CD14-positive monocyte (primary cell): Measurements from ENCODE around the gene TAGLN3. TPM values are rescaled to one million over a fixed set of nuclear protein-coding genes. Genes with fewer than 3 reads are reported as not detected.

Experiments
- DNase-seq, 3 donors: peaks; one replicate each; pipeline ENCODE4 v3.0.0-alpha.2; 2011 to 2022
- H2AFZ ChIP-seq: 2 replicates; pipeline ENCODE4 v1.6.0; 2012; ENCODE audit warnings: mild to moderate bottlenecking, low read depth, low read length, inconsistent platforms; ENCODE audit not compliant: insufficient read depth, poor library complexity, severe bottlenecking
- H3K27ac ChIP-seq, 2 donors: 1 replicate in 1 of 2; 2 replicates in 1 of 2; pipeline ENCODE4 v1.5.1; 2012 to 2013; ENCODE audit warnings: low read length in 2 of 2, control low read depth in 1 of 2, inconsistent platforms in 1 of 2, low read depth in 1 of 2, mild to moderate bottlenecking in 1 of 2
- H3K27me3 ChIP-seq, 2 donors: one replicate each; pipeline versions ENCODE4 v1.6.0 to v1.6.1; 2011 to 2013; ENCODE audit warnings: low read length in 2 of 2; ENCODE audit not compliant: control insufficient read depth in 2 of 2, insufficient read depth in 2 of 2
- H3K36me3 ChIP-seq, 2 donors: replicated peaks in 1 of 2; 1 replicate in 1 of 2; 2 replicates in 1 of 2; pipeline versions ENCODE4 v1.5.1 to v1.6.1; 2012 to 2013; ENCODE audit warnings: low read length in 2 of 2, control low read depth in 1 of 2, inconsistent platforms in 1 of 2, mild to moderate bottlenecking in 1 of 2; ENCODE audit not compliant: insufficient read depth in 2 of 2, control insufficient read depth in 1 of 2
- H3K4me1 ChIP-seq, 2 donors: 1 replicate in 1 of 2; 2 replicates in 1 of 2; pipeline versions ENCODE4 v1.5.1 to v1.6.1; 2012 to 2013; ENCODE audit warnings: low read length in 2 of 2, control low read depth in 1 of 2, inconsistent platforms in 1 of 2, mild to moderate bottlenecking in 1 of 2, moderate library complexity in 1 of 2; ENCODE audit not compliant: insufficient read depth in 2 of 2, control insufficient read depth in 1 of 2
- H3K4me2 ChIP-seq: replicated peaks from 2 replicates; pipeline ENCODE3; 2012; ENCODE audit warnings: low read length, moderate library complexity, mild to moderate bottlenecking; ENCODE audit not compliant: poor library complexity, severe bottlenecking; ENCODE audit errors: extremely low read depth
- H3K4me3 ChIP-seq, 3 experiments: fragments of 200-600 bp in 1 of 3; sonication (generic) in 1 of 3; replicated peaks in 1 of 3; 1 replicate in 2 of 3; 2 replicates in 1 of 3; pipeline ENCODE4 v1.5.1; 2011 to 2013; ENCODE audit warnings: low read length in 3 of 3, mild to moderate bottlenecking in 3 of 3, control low read depth in 2 of 3, low read depth in 2 of 3, inconsistent platforms in 1 of 3, moderate library complexity in 1 of 3
- H3K79me2 ChIP-seq: 2 replicates; pipeline ENCODE4 v1.6.0; 2012; ENCODE audit warnings: mild to moderate bottlenecking, control low read depth, inconsistent platforms, low read length, moderate library complexity; ENCODE audit not compliant: insufficient read depth
- H3K9ac ChIP-seq: 2 replicates; pipeline ENCODE4 v1.6.0; 2017; ENCODE audit warnings: low read length, mild to moderate bottlenecking; ENCODE audit not compliant: insufficient read depth, poor library complexity, severe bottlenecking
- H3K9me3 ChIP-seq, 2 donors: replicated peaks in 1 of 2; 1 replicate in 1 of 2; 2 replicates in 1 of 2; pipeline versions ENCODE4 v1.5.1 to v1.6.1; 2012 to 2013; ENCODE audit warnings: low read length in 2 of 2, control low read depth in 1 of 2; ENCODE audit not compliant: control insufficient read depth in 1 of 2, insufficient read depth in 1 of 2
- H4K20me1 ChIP-seq: 2 replicates; pipeline ENCODE4 v1.6.0; 2012; ENCODE audit warnings: mild to moderate bottlenecking, low read length, control low read depth, moderate library complexity; ENCODE audit not compliant: insufficient read depth
- H3K27ac Mint-ChIP-seq, 7 donors: one replicate each; pipeline ENCODE4 v1.8.0; 2020; ENCODE audit warnings: mild to moderate bottlenecking in 7 of 7, mixed read lengths in 7 of 7, moderate library complexity in 6 of 7, inconsistent platforms in 2 of 7
- H3K27me3 Mint-ChIP-seq, 3 donors: one replicate each; pipeline ENCODE4 v1.8.0; 2021 to 2022; ENCODE audit warnings: low read depth in 3 of 3, mild to moderate bottlenecking in 3 of 3, mixed read lengths in 3 of 3, moderate library complexity in 3 of 3, inconsistent platforms in 1 of 3
- H3K36me3 Mint-ChIP-seq, 2 donors: one replicate each; pipeline ENCODE4 v1.8.0; 2020; ENCODE audit warnings: mixed read lengths in 2 of 2, inconsistent platforms in 1 of 2, mild to moderate bottlenecking in 1 of 2
- H3K4me1 Mint-ChIP-seq: one replicate; pipeline ENCODE4 v1.8.0; 2020; ENCODE audit warnings: mild to moderate bottlenecking, mixed read lengths
- H3K4me3 Mint-ChIP-seq, 2 donors: one replicate each; pipeline ENCODE4 v1.8.0; 2020; ENCODE audit warnings: mild to moderate bottlenecking in 2 of 2, mixed read lengths in 2 of 2, moderate library complexity in 1 of 2
- H3K9me3 Mint-ChIP-seq, 7 donors: one replicate each; pipeline ENCODE4 v1.8.0; 2020 to 2022; ENCODE audit warnings: mixed read lengths in 7 of 7, mild to moderate bottlenecking in 6 of 7, moderate library complexity in 6 of 7, inconsistent platforms in 2 of 7
- CTCF ChIP-seq: fragments of 200-600 bp; IDR thresholded peaks from one replicate; pipeline ENCODE4 v1.8.0; 2022; ENCODE audit warnings: antibody characterized with exemption, mild to moderate bottlenecking
- WGBS: methylation state at CpG from one replicate; pipeline ENCODE4 v1.1.5; 2013; ENCODE audit warnings: missing lambda C conversion rate; ENCODE audit not compliant: insufficient coverage; 5-methylcytosine and 5-hydroxymethylcytosine counted together
- intact Hi-C, 2 donors: fragments of 100-400 bp; cut with micrococcal nuclease; formaldehyde crosslinking; loops; one replicate each; pipeline versions ENCODE4 v1.15.0 to v1.15.1; 2023
- polyA plus RNA-seq, 3 donors: library from polyadenylated mRNA; depleted of rRNA in 1 of 3; unstranded in 2 of 3; stranded (reverse) in 1 of 3; fragments of 300-500 nt in 2 of 3; fragments of >200 nt in 1 of 3; fragmentation: Illumina TruSeq in 2 of 3; gene quantifications; 1 replicate in 2 of 3; 2 replicates in 1 of 3; pipeline ENCODE4 v1.2.3, GENCODE V29; 2012 to 2021

Gene TAGLN3
- polyA plus RNA-seq, 3 donors = not detected

GRCh38 chr3:112005091-112005672, 6.5 kb downstream of the TAGLN3 start:
- H3K4me1 Mint-ChIP-seq = peaks cover 5% of the 10 kb centered on the region
- H3K36me3 Mint-ChIP-seq = no peaks in the 10 kb centered on the region
- Histone ChIP-seq H3K27me3 (peaks cover 8 to 10% of the 10 kb centered on the region in 2 donors), H3K79me2 (no peaks in the 10 kb centered on the region), H3K9ac (no peak overlapping the region), H3K36me3 (no peaks in the 10 kb centered on the region), H3K4me1 (no peaks in the 10 kb centered on the region), H4K20me1 (no peaks in the 10 kb centered on the region), H3K4me2 (no peak overlapping the region), H3K4me3 (no peak overlapping the region), H2AFZ (no peak overlapping the region), H3K27ac (no peak overlapping the region), H3K9me3 (no peaks in the 10 kb centered on the region)
- H3K4me3 Mint-ChIP-seq = no peak overlapping the region
- TF ChIP-seq CTCF = no peak
- H3K27me3 Mint-ChIP-seq = peaks cover 11 to 32% (median 13%) of the 10 kb centered on the region in 3 donors
- no peak for DNase-seq
- WGBS = 95% methylated on average over 3 of the region's 4 CpGs
- H3K9me3 Mint-ChIP-seq = peaks cover 0 to 5% (median 0%) of the 10 kb centered on the region in 7 donors
- H3K27ac Mint-ChIP-seq = no peak overlapping the region
- intact Hi-C loops = no loop called here

DNA sequence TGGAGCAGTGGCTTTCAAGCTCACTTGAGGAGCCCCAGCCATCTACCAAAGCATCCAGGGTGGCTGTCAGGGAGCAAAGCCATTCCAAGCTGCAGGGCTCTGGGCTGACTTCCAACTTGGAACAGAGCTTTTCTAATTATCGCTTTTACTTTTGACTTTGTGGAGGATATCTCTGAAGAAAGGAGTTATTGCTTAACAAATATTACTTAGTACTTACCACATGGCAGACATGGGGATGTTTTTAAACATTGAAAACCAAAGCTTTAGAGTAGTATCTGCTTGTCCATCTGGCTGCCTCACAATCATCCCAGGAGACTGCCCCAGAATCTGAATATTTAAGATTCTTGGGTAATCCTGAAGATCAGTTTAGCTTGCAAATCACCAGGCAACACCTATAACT, 8.9 kb downstream of the TAGLN3 start:
- Histone ChIP-seq H3K27me3 (no peaks in the 10 kb centered on the region), H3K4me1 (no peaks in the 10 kb centered on the region), H3K79me2 (no peaks in the 10 kb centered on the region), H3K9me3 (no peaks in the 10 kb centered on the region), H3K9ac (no peak overlapping the region), H4K20me1 (no peaks in the 10 kb centered on the region), H3K27ac (no peak overlapping the region), H3K4me3 (no peak overlapping the region), H2AFZ (no peak overlapping the region), H3K36me3 (no peaks in the 10 kb centered on the region), H3K4me2 (no peak overlapping the region)
- intact Hi-C loops = no loop called here
- Mint-ChIP-seq H3K4me3 (no peak overlapping the region), H3K36me3 (no peaks in the 10 kb centered on the region), H3K27me3 (peaks cover 2 to 14% (median 5%) of the 10 kb centered on the region in 3 donors), H3K4me1 (no peaks in the 10 kb centered on the region), H3K27ac (no peak overlapping the region), H3K9me3 (peaks cover 0 to 4% (median 0%) of the 10 kb centered on the region in 7 donors)
- DNase-seq = no peak
- TF ChIP-seq CTCF = no peak
- WGBS = no CpG with 5 or more reads among the region's 1 CpG
